WTC11 (cell line): ENCODE data around the gene RNPEPL1. TPM values are rescaled to one million over a fixed set of nuclear protein-coding genes. Genes with fewer than 3 reads are reported as not detected.

Experiments used
- ATAC-seq: fragments of 200-7000 bp; cut with Tn5 transposase; 2 replicates; pipeline ENCODE4 v1.10.0; 2021; ENCODE audit warnings: mild to moderate bottlenecking, moderate library complexity
- CTCF ChIA-PET: fragments of 300-600 bp; sonication (Branson Sonifier 250); formaldehyde crosslinking; loops from one replicate; lab custom pipeline; 2021; ENCODE audit warnings: antibody characterized with exemption; lab: Charles Lee
- POLR2A ChIA-PET: fragments of 350-600 bp; sonication (Branson Sonifier 250); formaldehyde crosslinking; loops from one replicate; lab custom pipeline; 2021; ENCODE audit warnings: antibody characterized with exemption; lab: Charles Lee
- DNase-seq: peaks from one replicate; pipeline ENCODE4 v3.0.0; 2021; ENCODE audit warnings: low spot score
- H3K27ac Mint-ChIP-seq: 2 replicates; pipeline ENCODE4 v1.8.0; 2021; ENCODE audit warnings: mixed read lengths
- H3K27me3 Mint-ChIP-seq: 2 replicates; pipeline ENCODE4 v1.8.0; 2021; ENCODE audit warnings: low read depth, mild to moderate bottlenecking, moderate library complexity, mixed read lengths
- H3K36me3 Mint-ChIP-seq: 2 replicates; pipeline ENCODE4 v1.8.0; 2021; ENCODE audit warnings: mixed read lengths
- H3K4me1 Mint-ChIP-seq: 2 replicates; pipeline ENCODE4 v1.8.0; 2022; ENCODE audit warnings: mixed read lengths
- H3K4me3 Mint-ChIP-seq: 2 replicates; pipeline ENCODE4 v1.8.0; 2021; ENCODE audit warnings: mild to moderate bottlenecking, moderate library complexity, mixed read lengths
- H3K9me3 Mint-ChIP-seq: 2 replicates; pipeline ENCODE4 v1.8.0; 2021; ENCODE audit warnings: mixed read lengths
- AR ChIP-seq: fragments of 250-450 bp; sonication (Bioruptor Pico); IDR thresholded peaks from 2 replicates; pipeline ENCODE4 v1.9.0; 2021; ENCODE audit warnings: mild to moderate bottlenecking
- JAZF1 ChIP-seq: fragments of 250-450 bp; sonication (Bioruptor Pico); IDR thresholded peaks from 2 replicates; pipeline ENCODE4 v1.9.0; 2021; ENCODE audit warnings: moderate library complexity, mild to moderate bottlenecking, inconsistent platforms
- MAX ChIP-seq: sonication (generic); formaldehyde crosslinking; IDR thresholded peaks from 2 replicates; pipeline ENCODE4 v1.8.0; 2022; ENCODE audit warnings: mild to moderate bottlenecking, missing genetic modification reagents
- NR1H2 ChIP-seq: sonication (generic); formaldehyde crosslinking; IDR thresholded peaks from 2 replicates; pipeline ENCODE4 v1.9.0; 2021; ENCODE audit warnings: mild to moderate bottlenecking, moderate library complexity, missing genetic modification reagents
- NR3C1 ChIP-seq: sonication (generic); formaldehyde crosslinking; conservative IDR thresholded peaks from 2 replicates; pipeline ENCODE4 v1.8.1; 2023; ENCODE audit warnings: low read depth, mild to moderate bottlenecking, missing genetic modification reagents
- PRDM15 ChIP-seq: sonication (generic); formaldehyde crosslinking; IDR thresholded peaks from 2 replicates; pipeline ENCODE4 v1.8.0; 2022; ENCODE audit warnings: missing genetic modification reagents
- RORB ChIP-seq: fragments of 250-450 bp; sonication (Bioruptor Pico); IDR thresholded peaks from 2 replicates; pipeline ENCODE4 v1.9.0; 2021; ENCODE audit warnings: mild to moderate bottlenecking
- TCF7 ChIP-seq: sonication (generic); formaldehyde crosslinking; IDR thresholded peaks from 2 replicates; pipeline ENCODE4 v1.8.0; 2022; ENCODE audit warnings: mild to moderate bottlenecking, low read depth, missing genetic modification reagents, moderate library complexity
- ZNF425 ChIP-seq: fragments of 250-450 bp; sonication (Bioruptor Pico); conservative IDR thresholded peaks from 2 replicates; pipeline ENCODE4 v1.9.0; 2021; ENCODE audit warnings: mild to moderate bottlenecking
- total RNA-seq: library from RNA; stranded (reverse); gene quantifications from 3 replicates; pipeline ENCODE4 v1.2.3, GENCODE V29; 2021

RNPEPL1 gene
- total RNA-seq, 1 experiment from 2014 or later, result 18.8 TPM

GRCh38 chr2:240574386-240575100, 6.3 kb downstream of the RNPEPL1 start:
- H3K27me3 Mint-ChIP-seq, result peaks cover 7% of the 10 kb centered on the region
- no peaks in the 10 kb centered on the region for H3K9me3 Mint-ChIP-seq
- ChIA-PET POLR2A (interaction anchor here (0.7 kb wide), 1 partner anchor 12 kb away, joined by 3 read pairs; the partner anchor contains the start of gene CAPN10), CTCF (interaction anchor here (1.4 kb wide), 1 partner anchor 60 kb away, joined by 4 read pairs; no protein-coding TSS in a partner anchor)
- TF ChIP-seq PRDM15 (CRISPR knock-in tag), result no peak
- TF ChIP-seq ZNF425 (CRISPR knock-in tag), result no peak
- TF ChIP-seq AR (CRISPR knock-in tag), result no peak
- TF ChIP-seq NR3C1, result no peak
- no peak for TF ChIP-seq TCF7 (CRISPR knock-in tag)
- H3K27ac Mint-ChIP-seq, result no peak overlapping the region
- no peak overlapping the region for H3K4me3 Mint-ChIP-seq
- no peaks in the 10 kb centered on the region for H3K36me3 Mint-ChIP-seq
- ATAC-seq (no peak), DNase-seq (no peak)
- peaks cover under 1% of the 10 kb centered on the region; the same call in 1 of the 2 replicates for H3K4me1 Mint-ChIP-seq

GRCh38 chr2:240575101-240575965, 7.0 kb downstream of the RNPEPL1 start:
- Mint-ChIP-seq H3K4me1 (peaks cover 7% of the 10 kb centered on the region; the same call in 1 of the 2 replicates), H3K9me3 (no peaks in the 10 kb centered on the region), H3K4me3 (no peak overlapping the region), H3K27ac (no peak overlapping the region), H3K36me3 (no peaks in the 10 kb centered on the region), H3K27me3 (no peaks in the 10 kb centered on the region; the same call in 1 of the 2 replicates)
- no peak for ATAC-seq
- ChIA-PET POLR2A (no interaction called here), CTCF (interaction anchor here (1.9 kb wide), 1 partner anchor 11 kb away, joined by 4 read pairs; the partner anchor contains the start of gene CAPN10)
- no peak for TF ChIP-seq RORB (CRISPR knock-in tag)
- no peak for TF ChIP-seq MAX (CRISPR knock-in tag)
- no peak for DNase-seq

- H3K27me3 Mint-ChIP-seq, result no peaks in the 10 kb centered on the region; the same call in 1 of the 2 replicates
- DNase-seq, result no peak
- H3K4me3 Mint-ChIP-seq, result no peak overlapping the region
- H3K27ac Mint-ChIP-seq, result no peak overlapping the region
- ATAC-seq, result no peak
- no peaks in the 10 kb centered on the region for H3K9me3 Mint-ChIP-seq
- CTCF ChIA-PET, result interaction anchor here (1.9 kb wide), 1 partner anchor 10 kb away, joined by 4 read pairs; the partner anchor contains the start of gene CAPN10
- TF ChIP-seq JAZF1 (CRISPR knock-in tag) (no peak), NR1H2 (CRISPR knock-in tag) (no peak)
- TF ChIP-seq, all 79 proteins: peak for 0
- Mint-ChIP-seq H3K36me3 (no peaks in the 10 kb centered on the region; the same call in 1 of the 2 replicates), H3K4me1 (peaks cover 7% of the 10 kb centered on the region)
- POLR2A ChIA-PET, result no interaction called here
Observed at GRCh38 chr2:240576036-240576435, 7.8 kb downstream of the RNPEPL1 start.
